HG03565 (cell line): ENCODE data around the gene KLHL25.
A peak's percentile ranks its signal among the peaks of the same experiment; 100 is the strongest.
"Not testable (repeated sequence)": the region's sequence is repeated elsewhere in the genome, so short reads cannot be mapped to it uniquely, and the experiment has no call there.

Experiments used
- ATAC-seq: cut with Tn5 transposase; IDR thresholded peaks from one replicate; pipeline ENCODE4 v1.9.1; 2021; ENCODE audit warnings: mild to moderate bottlenecking, moderate library complexity; ENCODE audit not compliant: unreplicated experiment

The KLHL25 gene

GRCh38 chr15:85805420-85805819 lies 10.7 kb upstream of the KLHL25 start:
- no peak for ATAC-seq

GRCh38 chr15:85804481-85805170 lies 9.9 kb upstream of the KLHL25 start:
- ATAC-seq = no peak

GRCh38 chr15:85802617-85803016 lies 7.9 kb upstream of the KLHL25 start:
- ATAC-seq = not testable (repeated sequence)

GRCh38 chr15:85800478-85801123 lies 5.9 kb upstream of the KLHL25 start:
- no peak for ATAC-seq

- not testable (repeated sequence) for ATAC-seq
Measured at GRCh38 chr15:85796371-85796770, 1.6 kb upstream of the KLHL25 start.

GRCh38 chr15:85795337-85796305 lies 896 bp upstream of the KLHL25 start:
- no peak for ATAC-seq

- ATAC-seq = peak; percentile 22
Measured at GRCh38 chr15:85793641-85794597, 806 bp downstream of the KLHL25 start.

GRCh38 chr15:85792912-85793590 lies 1.7 kb downstream of the KLHL25 start:
- no peak for ATAC-seq

GRCh38 chr15:85792102-85792731 lies 2.5 kb downstream of the KLHL25 start:
- ATAC-seq = no peak

GRCh38 chr15:85789496-85789875 lies 5.2 kb downstream of the KLHL25 start:
- ATAC-seq = no peak

- no peak for ATAC-seq
Measured at GRCh38 chr15:85788771-85789495, 5.8 kb downstream of the KLHL25 start.

GRCh38 chr15:85786781-85787114 lies 8.0 kb downstream of the KLHL25 start:
- no peak for ATAC-seq

GRCh38 chr15:85785887-85786780 lies 8.6 kb downstream of the KLHL25 start:
- ATAC-seq = no peak

- no peak for ATAC-seq
Measured at GRCh38 chr15:85782064-85782463, 12.7 kb downstream of the KLHL25 start.

- ATAC-seq = no peak
Measured at GRCh38 chr15:85781099-85781498, 13.6 kb downstream of the KLHL25 start.

GRCh38 chr15:85780225-85780985 lies 14.3 kb downstream of the KLHL25 start:
- ATAC-seq = no peak

GRCh38 chr15:85779249-85779648 lies 15.5 kb downstream of the KLHL25 start:
- ATAC-seq = no peak
